ENCODE results near the gene CPLANE2.

CPLANE2 gene

GRCh38 chr1:16181887-16182719, 54.9 kb downstream of the CPLANE2 start:
- H3K27ac Mint-ChIP-seq: no peak overlapping the region
- H3K36me3 Mint-ChIP-seq: no peaks in the 10 kb centered on the region
- ATAC-seq: no peak
- H3K4me1 Mint-ChIP-seq: no peaks in the 10 kb centered on the region
- H3K9me3 Mint-ChIP-seq: no peaks in the 10 kb centered on the region
- H3K4me3 Mint-ChIP-seq: no peak overlapping the region
- no peak for DNase-seq (ENCODE audit: low spot score in 2 of 2)
